Erythroblast (primary cell): ENCODE measurements around the gene POLR1A.

Source experiments
- GATA1 ChIP-seq: IDR thresholded peaks from 2 replicates; pipeline ENCODE4 v1.6.1; 2011; ENCODE audit warnings: low read depth, mild to moderate bottlenecking, control low read depth, low read length, moderate library complexity
- POLR2A ChIP-seq: IDR thresholded peaks from 2 replicates; pipeline ENCODE4 v1.6.1; 2011; ENCODE audit warnings: mild to moderate bottlenecking, low read length

DNA sequence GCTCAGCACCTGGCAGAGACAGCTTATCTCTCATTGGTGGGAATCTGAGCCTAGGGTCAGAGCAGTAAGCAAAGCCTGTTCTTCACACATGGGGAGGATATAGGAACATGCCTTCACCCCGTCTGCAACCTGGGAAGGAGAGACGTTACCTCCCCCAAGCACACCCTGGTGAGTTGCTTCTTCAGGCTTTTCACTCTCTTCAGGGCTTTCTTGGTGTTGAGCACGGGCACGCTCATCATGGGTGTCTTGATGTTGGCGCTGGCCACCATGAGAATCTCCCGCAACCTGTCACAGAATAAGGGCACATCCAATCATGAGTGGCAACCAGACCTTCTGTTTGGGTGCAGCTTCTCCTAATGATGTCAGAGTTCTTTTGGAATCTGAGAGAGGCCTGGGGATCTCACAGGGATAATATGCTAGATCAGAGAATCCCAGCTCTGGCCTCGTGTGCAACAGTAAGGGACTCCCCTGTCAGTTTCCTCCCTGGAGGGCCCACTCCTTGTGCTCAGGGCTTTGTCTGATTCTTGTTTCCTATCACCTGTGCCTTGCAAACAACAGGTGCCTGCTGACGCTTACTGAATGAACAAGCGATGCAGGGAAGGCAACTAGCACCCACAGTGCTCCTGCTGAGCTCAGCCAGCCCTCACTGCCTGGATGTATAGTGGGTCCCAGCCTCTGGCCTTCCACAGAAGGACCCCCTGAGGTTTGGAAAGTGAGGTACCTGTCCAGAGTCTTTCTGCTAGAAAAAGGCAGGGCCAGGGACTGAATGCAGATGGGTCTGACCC, 66.3 kb downstream of the POLR1A start:
- no peak for TF ChIP-seq POLR2A
- no peak for TF ChIP-seq GATA1
